CD14-positive monocyte (primary cell): Measurements from ENCODE around the gene LEPR. TPM values are rescaled to one million over a fixed set of nuclear protein-coding genes. Genes with fewer than 3 reads are reported as not detected.

ENCODE experiments used
- DNase-seq, 3 donors: peaks; one replicate each; pipeline ENCODE4 v3.0.0-alpha.2; 2011 to 2022
- H2AFZ ChIP-seq: 2 replicates; pipeline ENCODE4 v1.6.0; 2012; ENCODE audit warnings: mild to moderate bottlenecking, low read depth, low read length, inconsistent platforms; ENCODE audit not compliant: insufficient read depth, poor library complexity, severe bottlenecking
- H3K27ac ChIP-seq, 2 donors: 1 replicate in 1 of 2; 2 replicates in 1 of 2; pipeline ENCODE4 v1.5.1; 2012 to 2013; ENCODE audit warnings: low read length in 2 of 2, control low read depth in 1 of 2, inconsistent platforms in 1 of 2, low read depth in 1 of 2, mild to moderate bottlenecking in 1 of 2
- H3K27me3 ChIP-seq, 2 donors: one replicate each; pipeline versions ENCODE4 v1.6.0 to v1.6.1; 2011 to 2013; ENCODE audit warnings: low read length in 2 of 2; ENCODE audit not compliant: control insufficient read depth in 2 of 2, insufficient read depth in 2 of 2
- H3K36me3 ChIP-seq, 2 donors: replicated peaks in 1 of 2; 1 replicate in 1 of 2; 2 replicates in 1 of 2; pipeline versions ENCODE4 v1.5.1 to v1.6.1; 2012 to 2013; ENCODE audit warnings: low read length in 2 of 2, control low read depth in 1 of 2, inconsistent platforms in 1 of 2, mild to moderate bottlenecking in 1 of 2; ENCODE audit not compliant: insufficient read depth in 2 of 2, control insufficient read depth in 1 of 2
- H3K4me1 ChIP-seq, 2 donors: 1 replicate in 1 of 2; 2 replicates in 1 of 2; pipeline versions ENCODE4 v1.5.1 to v1.6.1; 2012 to 2013; ENCODE audit warnings: low read length in 2 of 2, control low read depth in 1 of 2, inconsistent platforms in 1 of 2, mild to moderate bottlenecking in 1 of 2, moderate library complexity in 1 of 2; ENCODE audit not compliant: insufficient read depth in 2 of 2, control insufficient read depth in 1 of 2
- H3K4me2 ChIP-seq: replicated peaks from 2 replicates; pipeline ENCODE3; 2012; ENCODE audit warnings: low read length, moderate library complexity, mild to moderate bottlenecking; ENCODE audit not compliant: poor library complexity, severe bottlenecking; ENCODE audit errors: extremely low read depth
- H3K4me3 ChIP-seq, 3 experiments: fragments of 200-600 bp in 1 of 3; sonication (generic) in 1 of 3; replicated peaks in 1 of 3; 1 replicate in 2 of 3; 2 replicates in 1 of 3; pipeline ENCODE4 v1.5.1; 2011 to 2013; ENCODE audit warnings: low read length in 3 of 3, mild to moderate bottlenecking in 3 of 3, control low read depth in 2 of 3, low read depth in 2 of 3, inconsistent platforms in 1 of 3, moderate library complexity in 1 of 3
- H3K79me2 ChIP-seq: 2 replicates; pipeline ENCODE4 v1.6.0; 2012; ENCODE audit warnings: mild to moderate bottlenecking, control low read depth, inconsistent platforms, low read length, moderate library complexity; ENCODE audit not compliant: insufficient read depth
- H3K9ac ChIP-seq: 2 replicates; pipeline ENCODE4 v1.6.0; 2017; ENCODE audit warnings: low read length, mild to moderate bottlenecking; ENCODE audit not compliant: insufficient read depth, poor library complexity, severe bottlenecking
- H3K9me3 ChIP-seq, 2 donors: replicated peaks in 1 of 2; 1 replicate in 1 of 2; 2 replicates in 1 of 2; pipeline versions ENCODE4 v1.5.1 to v1.6.1; 2012 to 2013; ENCODE audit warnings: low read length in 2 of 2, control low read depth in 1 of 2; ENCODE audit not compliant: control insufficient read depth in 1 of 2, insufficient read depth in 1 of 2
- H4K20me1 ChIP-seq: 2 replicates; pipeline ENCODE4 v1.6.0; 2012; ENCODE audit warnings: mild to moderate bottlenecking, low read length, control low read depth, moderate library complexity; ENCODE audit not compliant: insufficient read depth
- H3K27ac Mint-ChIP-seq, 7 donors: one replicate each; pipeline ENCODE4 v1.8.0; 2020; ENCODE audit warnings: mild to moderate bottlenecking in 7 of 7, mixed read lengths in 7 of 7, moderate library complexity in 6 of 7, inconsistent platforms in 2 of 7
- H3K27me3 Mint-ChIP-seq, 3 donors: one replicate each; pipeline ENCODE4 v1.8.0; 2021 to 2022; ENCODE audit warnings: low read depth in 3 of 3, mild to moderate bottlenecking in 3 of 3, mixed read lengths in 3 of 3, moderate library complexity in 3 of 3, inconsistent platforms in 1 of 3
- H3K36me3 Mint-ChIP-seq, 2 donors: one replicate each; pipeline ENCODE4 v1.8.0; 2020; ENCODE audit warnings: mixed read lengths in 2 of 2, inconsistent platforms in 1 of 2, mild to moderate bottlenecking in 1 of 2
- H3K4me1 Mint-ChIP-seq: one replicate; pipeline ENCODE4 v1.8.0; 2020; ENCODE audit warnings: mild to moderate bottlenecking, mixed read lengths
- H3K4me3 Mint-ChIP-seq, 2 donors: one replicate each; pipeline ENCODE4 v1.8.0; 2020; ENCODE audit warnings: mild to moderate bottlenecking in 2 of 2, mixed read lengths in 2 of 2, moderate library complexity in 1 of 2
- H3K9me3 Mint-ChIP-seq, 7 donors: one replicate each; pipeline ENCODE4 v1.8.0; 2020 to 2022; ENCODE audit warnings: mixed read lengths in 7 of 7, mild to moderate bottlenecking in 6 of 7, moderate library complexity in 6 of 7, inconsistent platforms in 2 of 7
- WGBS: methylation state at CpG from one replicate; pipeline ENCODE4 v1.1.5; 2013; ENCODE audit warnings: missing lambda C conversion rate; ENCODE audit not compliant: insufficient coverage; 5-methylcytosine and 5-hydroxymethylcytosine counted together
- intact Hi-C, 2 donors: fragments of 100-400 bp; cut with micrococcal nuclease; formaldehyde crosslinking; loops; one replicate each; pipeline versions ENCODE4 v1.15.0 to v1.15.1; 2023
- polyA plus RNA-seq, 3 donors: library from polyadenylated mRNA; depleted of rRNA in 1 of 3; unstranded in 2 of 3; stranded (reverse) in 1 of 3; fragments of 300-500 nt in 2 of 3; fragments of >200 nt in 1 of 3; fragmentation: Illumina TruSeq in 2 of 3; gene quantifications; 1 replicate in 2 of 3; 2 replicates in 1 of 3; pipeline ENCODE4 v1.2.3, GENCODE V29; 2012 to 2021
- TF ChIP-seq, protein P1 (sequence below): fragments of 200-600 bp; IDR thresholded peaks from one replicate; pipeline ENCODE4 v1.8.0; 2022; ENCODE audit warnings: antibody characterized with exemption, mild to moderate bottlenecking

LEPR gene
- polyA plus RNA-seq, 3 donors = 0.85 to 3.0 (median 1.0) TPM

DNA sequence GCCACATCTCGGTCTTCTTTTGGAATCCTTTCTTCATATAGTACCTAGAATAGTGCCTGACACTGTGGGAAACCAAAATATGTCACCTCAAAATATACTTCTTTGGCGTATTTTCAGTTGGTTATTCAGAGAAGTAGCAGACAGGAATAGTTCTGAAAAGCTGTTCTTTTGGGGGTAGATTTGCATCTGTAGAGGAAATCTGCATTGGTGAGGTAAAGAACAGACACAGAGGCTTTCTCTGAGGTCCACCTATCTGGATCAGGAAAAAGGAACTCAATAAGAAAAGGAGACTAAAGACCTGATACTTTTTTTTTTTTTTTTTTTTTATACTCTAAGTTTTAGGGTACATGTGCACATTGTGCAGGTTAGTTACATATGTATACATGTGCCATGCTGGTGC lies 23.2 kb downstream of the LEPR start:
- Histone ChIP-seq H3K9ac (no peak overlapping the region), H3K4me3 (no peak overlapping the region), H3K27ac (no peak overlapping the region), H3K36me3 (no peaks in the 10 kb centered on the region), H3K4me1 (no peaks in the 10 kb centered on the region), H3K27me3 (no peaks in the 10 kb centered on the region), H2AFZ (no peak overlapping the region), H3K79me2 (no peaks in the 10 kb centered on the region), H4K20me1 (no peaks in the 10 kb centered on the region), H3K9me3 (no peaks in the 10 kb centered on the region), H3K4me2 (no peak overlapping the region)
- peaks cover 0 to 2% (median 0%) of the 10 kb centered on the region in 3 donors for H3K27me3 Mint-ChIP-seq
- no peak overlapping the region for H3K27ac Mint-ChIP-seq
- H3K9me3 Mint-ChIP-seq = peaks cover 0 to 3% (median 0%) of the 10 kb centered on the region in 7 donors
- H3K36me3 Mint-ChIP-seq = no peaks in the 10 kb centered on the region
- DNase-seq = no peak
- H3K4me1 Mint-ChIP-seq = no peaks in the 10 kb centered on the region
- TF ChIP-seq, protein P1, sequence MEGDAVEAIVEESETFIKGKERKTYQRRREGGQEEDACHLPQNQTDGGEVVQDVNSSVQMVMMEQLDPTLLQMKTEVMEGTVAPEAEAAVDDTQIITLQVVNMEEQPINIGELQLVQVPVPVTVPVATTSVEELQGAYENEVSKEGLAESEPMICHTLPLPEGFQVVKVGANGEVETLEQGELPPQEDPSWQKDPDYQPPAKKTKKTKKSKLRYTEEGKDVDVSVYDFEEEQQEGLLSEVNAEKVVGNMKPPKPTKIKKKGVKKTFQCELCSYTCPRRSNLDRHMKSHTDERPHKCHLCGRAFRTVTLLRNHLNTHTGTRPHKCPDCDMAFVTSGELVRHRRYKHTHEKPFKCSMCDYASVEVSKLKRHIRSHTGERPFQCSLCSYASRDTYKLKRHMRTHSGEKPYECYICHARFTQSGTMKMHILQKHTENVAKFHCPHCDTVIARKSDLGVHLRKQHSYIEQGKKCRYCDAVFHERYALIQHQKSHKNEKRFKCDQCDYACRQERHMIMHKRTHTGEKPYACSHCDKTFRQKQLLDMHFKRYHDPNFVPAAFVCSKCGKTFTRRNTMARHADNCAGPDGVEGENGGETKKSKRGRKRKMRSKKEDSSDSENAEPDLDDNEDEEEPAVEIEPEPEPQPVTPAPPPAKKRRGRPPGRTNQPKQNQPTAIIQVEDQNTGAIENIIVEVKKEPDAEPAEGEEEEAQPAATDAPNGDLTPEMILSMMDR = no peak
- H3K4me3 Mint-ChIP-seq = no peak overlapping the region
- intact Hi-C loops = no loop called here
- no CpG with 5 or more reads among the region's 2 CpGs for WGBS

DNA sequence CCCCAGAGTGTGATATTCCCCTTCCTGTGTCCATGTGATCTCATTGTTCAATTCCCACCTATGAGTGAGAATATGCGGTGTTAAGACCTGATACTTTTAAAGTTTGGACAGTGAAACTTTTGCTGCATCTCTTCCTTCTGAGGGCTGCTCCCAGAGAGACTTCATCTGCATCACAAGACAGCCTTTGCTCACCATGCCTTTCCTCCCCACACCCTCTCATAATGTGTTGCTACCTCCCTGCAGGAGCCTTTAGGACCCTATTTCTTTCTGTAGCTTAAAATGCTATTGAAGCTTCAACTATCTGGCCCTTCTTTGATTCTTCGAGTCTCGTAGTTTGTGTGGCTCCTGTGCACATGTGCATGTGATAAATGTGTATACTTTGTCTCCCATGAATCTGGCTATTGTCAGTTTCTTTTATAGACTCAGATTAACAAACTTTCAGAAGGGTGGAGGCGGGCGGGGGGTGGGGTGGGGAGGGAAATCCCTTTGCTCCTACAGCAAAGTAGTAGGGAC lies 23.7 kb downstream of the LEPR start:
- no peak overlapping the region for H3K4me2 ChIP-seq
- Mint-ChIP-seq H3K9me3 (peaks cover 0 to 3% (median 0%) of the 10 kb centered on the region in 7 donors), H3K4me1 (no peaks in the 10 kb centered on the region), H3K27me3 (peaks cover 0 to 2% (median 0%) of the 10 kb centered on the region in 3 donors), H3K4me3 (no peak overlapping the region), H3K27ac (no peak overlapping the region), H3K36me3 (no peaks in the 10 kb centered on the region)
- H3K9me3 ChIP-seq = no peaks in the 10 kb centered on the region
- H3K27ac ChIP-seq = no peak overlapping the region
- H3K27me3 ChIP-seq = no peaks in the 10 kb centered on the region
- WGBS = 80% methylated on average over 2 of the region's 5 CpGs
- no peaks in the 10 kb centered on the region for H3K4me1 ChIP-seq
- H3K4me3 ChIP-seq = no peak overlapping the region
- TF ChIP-seq, protein P1 = no peak
- no peaks in the 10 kb centered on the region for H3K36me3 ChIP-seq
- no peak for DNase-seq
- no peaks in the 10 kb centered on the region for H4K20me1 ChIP-seq
- no peaks in the 10 kb centered on the region for H3K79me2 ChIP-seq
- intact Hi-C loops = no loop called here
- H3K9ac ChIP-seq = no peak overlapping the region
- H2AFZ ChIP-seq = no peak overlapping the region
